Mucosa of rectum (tissue), 2 donors: ENCODE results near the gene TIMM10.

Experiments
- H3K27ac ChIP-seq, 2 donors: one replicate each; pipeline ENCODE4 v1.7.0; 2013; ENCODE audit warnings: inconsistent platforms in 2 of 2, low read depth in 2 of 2, low read length in 2 of 2
- H3K27me3 ChIP-seq, 2 donors: one replicate each; pipeline ENCODE4 v1.7.0; 2013; ENCODE audit warnings: low read length in 2 of 2; ENCODE audit not compliant: control insufficient read depth in 2 of 2, insufficient read depth in 2 of 2
- H3K36me3 ChIP-seq, 2 donors: one replicate each; pipeline ENCODE4 v1.7.0; 2013; ENCODE audit warnings: low read length in 2 of 2; ENCODE audit not compliant: control insufficient read depth in 2 of 2, insufficient read depth in 2 of 2
- H3K4me1 ChIP-seq, 2 donors: one replicate each; pipeline ENCODE4 v1.7.0; 2013; ENCODE audit warnings: low read length in 2 of 2, mild to moderate bottlenecking in 1 of 2; ENCODE audit not compliant: control insufficient read depth in 2 of 2, insufficient read depth in 2 of 2
- H3K4me3 ChIP-seq, 2 donors: one replicate each; pipeline ENCODE4 v1.7.0; 2013; ENCODE audit warnings: low read length in 2 of 2
- H3K9ac ChIP-seq, 2 donors: one replicate each; pipeline ENCODE4 v1.7.0; 2013; ENCODE audit warnings: low read length in 2 of 2, low read depth in 1 of 2, mild to moderate bottlenecking in 1 of 2
- H3K9me3 ChIP-seq, 2 donors: one replicate each; pipeline ENCODE4 v1.7.0; 2013; ENCODE audit warnings: low read length in 2 of 2; ENCODE audit not compliant: control insufficient read depth in 2 of 2
- donor health status: healthy.
- donor health status: Normal muscosa, but diverticular disease.

Gene TIMM10

DNA sequence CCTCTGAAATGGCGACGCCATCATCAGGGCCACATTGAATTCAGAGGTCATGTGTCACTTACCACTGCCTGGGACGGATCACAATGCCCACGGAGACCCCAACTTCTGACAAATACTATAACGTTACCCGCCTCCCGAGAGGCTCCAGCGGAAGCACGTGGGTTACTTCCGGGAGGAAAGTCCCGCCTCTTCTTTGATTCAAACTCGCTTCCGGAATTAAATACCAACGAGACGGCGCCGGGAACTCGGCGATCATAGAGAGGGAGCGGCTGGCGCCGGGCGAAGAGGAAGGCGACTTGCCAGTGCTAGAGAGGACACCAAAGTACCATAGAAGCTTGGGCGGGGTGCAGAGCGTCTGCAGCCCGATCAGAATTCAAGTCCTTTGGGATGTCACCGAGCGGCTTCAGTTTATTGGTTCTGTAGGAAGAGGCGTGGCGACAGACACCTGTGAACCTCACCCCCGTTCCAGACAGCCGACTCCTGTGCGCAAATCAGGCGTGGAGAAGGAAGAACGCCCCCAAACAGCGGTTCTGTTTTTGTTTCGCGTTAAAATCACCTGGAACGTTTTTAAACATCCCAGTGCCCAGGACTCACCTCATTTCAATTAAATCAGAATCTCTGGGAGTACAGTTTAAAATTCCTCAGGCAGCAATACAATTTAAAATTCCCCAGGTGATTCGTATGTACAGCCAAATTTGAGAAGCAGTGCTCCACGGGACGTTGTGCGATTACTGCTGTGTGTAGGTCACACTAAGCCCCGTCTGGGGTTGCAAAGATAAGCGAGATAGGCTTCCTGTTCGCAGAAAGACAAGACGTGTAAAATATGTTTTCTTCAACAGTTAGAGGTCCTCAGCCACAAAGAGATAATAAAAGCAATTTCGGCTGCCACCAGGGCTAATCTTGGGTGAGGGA is at the start of gene TIMM10:
TIMM10 (minus strand) TSS at position 159 of the 912 bp plus-strand sequence. CDS start 565 bp downstream, outside the sequence.
- Histone ChIP-seq H3K4me1 (peaks cover 11 to 13% of the 10 kb centered on the region in 2 donors), H3K9ac (peak within 1 kb of the TSS; percentile 72 to 76), H3K27me3 (no peaks in the 10 kb centered on the region), H3K36me3 (peaks cover 2 to 7% of the 10 kb centered on the region in 2 donors), H3K27ac (peak within 1 kb of the TSS; percentile 73 to 82), H3K4me3 (peak within 1 kb of the TSS; percentile 88 to 91), H3K9me3 (no peaks in the 10 kb centered on the region)

- Histone ChIP-seq H3K27me3 (no peaks in the 10 kb centered on the region), H3K36me3 (no peaks in the 10 kb centered on the region), H3K9me3 (no peaks in the 10 kb centered on the region), H3K4me3 (no peak overlapping the region), H3K27ac (no peak overlapping the region), H3K4me1 (no peaks in the 10 kb centered on the region), H3K9ac (no peak overlapping the region)
Observed at GRCh38 chr11:57574061-57574460, 43.5 kb upstream of the TIMM10 start.

GRCh38 chr11:57571606-57572005 is 41.1 kb upstream of the TIMM10 start:
- Histone ChIP-seq H3K4me3 (no peak overlapping the region), H3K9me3 (no peaks in the 10 kb centered on the region), H3K27me3 (no peaks in the 10 kb centered on the region), H3K4me1 (peaks cover 0 to 2% of the 10 kb centered on the region in 2 donors), H3K27ac (no peak overlapping the region), H3K36me3 (no peaks in the 10 kb centered on the region), H3K9ac (no peak overlapping the region)

GRCh38 chr11:57568330-57568766 is 37.8 kb upstream of the TIMM10 start:
- Histone ChIP-seq H3K36me3 (no peaks in the 10 kb centered on the region), H3K27me3 (no peaks in the 10 kb centered on the region), H3K4me3 (peak overlapping the region; percentile 87 to 91), H3K27ac (peak overlapping the region; percentile 60 to 84), H3K9me3 (no peaks in the 10 kb centered on the region), H3K9ac (peak overlapping the region; percentile 77 to 83), H3K4me1 (peaks cover 0 to 15% of the 10 kb centered on the region in 2 donors)

DNA sequence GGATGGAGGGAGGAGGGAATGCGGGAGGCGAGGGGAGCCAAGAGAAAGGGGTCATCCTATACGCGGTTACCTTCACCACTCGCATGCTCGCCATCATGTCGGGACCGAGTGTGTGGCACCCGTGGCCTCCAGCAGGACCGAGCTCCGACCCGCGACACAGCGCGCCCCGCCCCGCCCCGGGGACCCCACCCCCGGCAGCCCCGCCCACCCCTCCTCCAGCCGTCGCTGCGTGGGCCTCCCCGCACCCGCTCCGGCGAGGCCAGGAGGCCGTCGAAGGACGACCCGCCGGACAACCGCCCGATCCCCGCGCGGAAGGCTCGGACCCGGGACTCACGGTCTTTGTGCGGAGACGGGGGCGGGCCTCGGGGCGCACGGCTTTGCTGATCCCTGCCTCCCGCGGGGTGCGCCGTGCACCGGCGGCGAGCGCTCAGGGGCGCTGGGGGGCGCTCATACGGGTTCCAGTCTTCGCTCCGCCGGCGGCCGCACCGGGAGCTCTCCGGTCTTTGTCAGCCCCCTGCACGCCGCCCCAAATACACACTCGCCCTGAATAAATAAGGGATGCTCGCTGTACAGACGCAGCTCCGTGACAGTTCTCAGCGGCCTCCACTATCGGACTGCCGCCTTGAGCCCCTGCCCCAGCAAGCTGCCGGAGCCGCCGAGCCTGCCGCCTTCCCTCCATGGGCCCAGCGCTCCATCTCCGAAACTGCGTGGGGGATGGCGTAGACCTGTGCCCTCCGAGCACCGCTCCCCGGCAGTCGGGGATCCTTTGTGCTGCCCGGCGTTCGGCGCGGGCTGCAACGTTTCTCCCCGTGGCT is 37.2 kb upstream of the TIMM10 start, which contains the start of gene UBE2L6:
UBE2L6 (minus strand) TSS at position 158 of the 815 bp plus-strand sequence; CDS start at position 97, 61 bp downstream.
- Histone ChIP-seq H3K4me3 (peak within 1 kb of the TSS; percentile 87 to 91), H3K27me3 (no peaks in the 10 kb centered on the region), H3K9ac (peak within 1 kb of the TSS; percentile 79 to 83), H3K36me3 (no peaks in the 10 kb centered on the region), H3K4me1 (peaks cover 0 to 15% of the 10 kb centered on the region in 2 donors), H3K9me3 (no peaks in the 10 kb centered on the region), H3K27ac (peak within 1 kb of the TSS; percentile 83 to 84)

- Histone ChIP-seq H3K36me3 (no peaks in the 10 kb centered on the region), H3K9ac (peak overlapping the region; percentile 74 to 79), H3K4me3 (peak overlapping the region; percentile 87 to 91), H3K27ac (peak overlapping the region; percentile 83 to 84), H3K27me3 (no peaks in the 10 kb centered on the region), H3K4me1 (peaks cover 0 to 15% of the 10 kb centered on the region in 2 donors), H3K9me3 (no peaks in the 10 kb centered on the region)
Observed at GRCh38 chr11:57566905-57567514, 36.5 kb upstream of the TIMM10 start.

GRCh38 chr11:57566005-57566904 is 35.7 kb upstream of the TIMM10 start:
- peaks cover 0 to 15% of the 10 kb centered on the region in 2 donors for H3K4me1 ChIP-seq
- peak overlapping the region; percentile 60 to 91 for H3K4me3 ChIP-seq

GRCh38 chr11:57562596-57562995 is 32.0 kb upstream of the TIMM10 start:
- no peak overlapping the region for H3K9ac ChIP-seq
- H3K27me3 ChIP-seq, result no peaks in the 10 kb centered on the region
- no peak overlapping the region for H3K27ac ChIP-seq
- H3K9me3 ChIP-seq, result no peaks in the 10 kb centered on the region
- H3K36me3 ChIP-seq, result peaks cover 9 to 11% of the 10 kb centered on the region in 2 donors
- H3K4me3 ChIP-seq, result no peak overlapping the region
- H3K4me1 ChIP-seq, result peaks cover 0 to 13% of the 10 kb centered on the region in 2 donors

More at GRCh38 chr11:57566005-57566904, 35.7 kb upstream of the TIMM10 start:
- Histone ChIP-seq H3K36me3 (no peaks in the 10 kb centered on the region), H3K27me3 (no peaks in the 10 kb centered on the region), H3K9me3 (no peaks in the 10 kb centered on the region), H3K9ac (peak overlapping the region; percentile 20 to 46), H3K27ac (peak overlapping the region; percentile 83 to 84)

GRCh38 chr11:57560146-57560545 is 29.6 kb upstream of the TIMM10 start:
- H3K27me3 ChIP-seq, result no peaks in the 10 kb centered on the region
- no peaks in the 10 kb centered on the region for H3K9me3 ChIP-seq
- H3K36me3 ChIP-seq, result peaks cover 9 to 25% of the 10 kb centered on the region in 2 donors
- H3K4me3 ChIP-seq, result no peak overlapping the region
- no peak overlapping the region for H3K9ac ChIP-seq
- H3K27ac ChIP-seq, result no peak overlapping the region
- H3K4me1 ChIP-seq, result no peaks in the 10 kb centered on the region
